ENCODE data around the gene CRB1.

- no peak for TF ChIP-seq BHLHE40 (IDR thresholded peaks at IDR 0.05; ENCODE audit: borderline replicate concordance)
- TF ChIP-seq ELF4 (IDR thresholded peaks at IDR 0.05), result no peak
- TF ChIP-seq SUZ12 (IDR thresholded peaks at IDR 0.05), result no peak
- TF ChIP-seq TARDBP (IDR thresholded peaks at IDR 0.05), result no peak
- TF ChIP-seq FOXK2 (IDR thresholded peaks at IDR 0.05), result no peak
- no peak for TF ChIP-seq SP1 (IDR thresholded peaks at IDR 0.05)
- TF ChIP-seq FOXM1 (IDR thresholded peaks at IDR 0.05; ENCODE audit: borderline replicate concordance), result no peak
- TF ChIP-seq CTBP1 (IDR thresholded peaks at IDR 0.05; ENCODE audit: borderline replicate concordance), result no peak
- no peak for TF ChIP-seq FOXA1 (IDR thresholded peaks at IDR 0.05)
- no peak for TF ChIP-seq HDGF (IDR thresholded peaks at IDR 0.05; ENCODE audit: borderline replicate concordance)
- TF ChIP-seq ZNF384 (IDR thresholded peaks at IDR 0.05), result no peak
- no peak for TF ChIP-seq NFRKB (IDR thresholded peaks at IDR 0.05)
Measured at GRCh38 chr1:197462539-197462938, 194.5 kb downstream of the CRB1 start.
